ENCODE measurements around the gene COL15A1. TPM values are rescaled to one million over a fixed set of nuclear protein-coding genes. Genes with fewer than 3 reads are reported as not detected.

Gene COL15A1
- total RNA-seq, 4 donors from 2014 or later, result 20.7 to 98.5 (median 55.0) TPM

GRCh38 chr9:98973576-98973975 lies 29.9 kb downstream of the COL15A1 start:
- ATAC-seq (ENCODE audit: low FRiP score) (no peak), DNase-seq (ENCODE audit: low spot score) (no peak)
- TF ChIP-seq CTCF (IDR thresholded peaks at IDR 0.05), result no peak

GRCh38 chr9:98974106-98974505 lies 30.4 kb downstream of the COL15A1 start:
- DNase-seq (ENCODE audit: low spot score) (no peak), ATAC-seq (ENCODE audit: low FRiP score) (no peak)
- no peak for TF ChIP-seq CTCF (IDR thresholded peaks at IDR 0.05)

GRCh38 chr9:98974554-98974953 lies 30.8 kb downstream of the COL15A1 start:
- no peak for TF ChIP-seq CTCF (IDR thresholded peaks at IDR 0.05)
- DNase-seq (ENCODE audit: low spot score) (no peak), ATAC-seq (ENCODE audit: low FRiP score) (no peak)

- TF ChIP-seq CTCF (IDR thresholded peaks at IDR 0.05), result peak in 2 of 3 donors; percentile 41 to 91
- peak; percentile 77 for ATAC-seq (ENCODE audit: low FRiP score)
- peak; percentile 83 for DNase-seq (ENCODE audit: low spot score)
These were observed 31.4 kb downstream of the COL15A1 start for GRCh38 chr9:98974994-98975712.

DNA sequence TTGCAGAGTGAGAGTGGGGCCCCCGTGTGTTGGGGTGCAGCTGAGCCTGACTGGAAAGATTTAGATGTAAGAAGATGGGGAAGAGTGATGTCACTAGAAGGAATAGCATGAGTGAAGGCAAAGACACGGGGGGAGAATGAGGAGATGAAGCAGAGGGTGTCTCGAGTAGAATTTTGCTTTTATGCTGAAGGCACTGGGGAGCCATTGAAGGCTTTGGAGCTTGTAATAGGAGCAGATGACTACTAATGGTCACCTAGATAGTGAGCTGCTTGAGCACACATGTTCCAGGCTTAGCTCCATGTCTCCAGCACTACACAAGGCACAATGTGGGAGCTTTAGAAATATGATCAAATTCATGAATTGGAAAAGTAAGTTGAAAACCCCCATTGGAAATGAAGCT lies 32.1 kb downstream of the COL15A1 start:
- TF ChIP-seq CTCF (IDR thresholded peaks at IDR 0.05), result no peak
- DNase-seq (ENCODE audit: low spot score), result no peak
- no peak for ATAC-seq (ENCODE audit: low FRiP score)

DNA sequence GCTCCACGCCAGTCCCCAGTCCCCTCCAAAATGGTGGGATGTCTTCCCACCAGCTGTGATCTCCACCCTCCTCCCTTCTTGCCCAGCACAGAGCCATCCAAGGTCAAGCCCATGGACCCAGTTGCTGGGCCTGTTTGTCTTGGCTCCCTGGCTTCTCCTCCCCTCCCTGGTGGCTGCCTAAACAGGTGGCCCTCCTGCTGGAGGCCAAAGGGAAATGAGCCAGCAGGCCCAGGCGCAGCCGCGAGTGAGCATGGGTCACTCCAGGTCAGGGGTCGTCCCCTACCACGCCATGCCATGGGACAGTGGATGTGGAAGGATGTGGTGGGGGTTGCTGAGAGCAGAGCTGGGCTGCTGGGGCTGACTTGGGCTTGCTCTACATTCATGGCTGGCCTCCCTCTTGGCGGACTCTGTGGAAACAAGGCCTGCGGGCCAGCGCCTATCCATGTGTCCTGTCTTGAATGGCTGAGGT lies 33.6 kb downstream of the COL15A1 start:
- TF ChIP-seq CTCF (IDR thresholded peaks at IDR 0.05), result no peak
- ATAC-seq (ENCODE audit: low FRiP score) (no peak), DNase-seq (ENCODE audit: low spot score) (no peak)

DNA sequence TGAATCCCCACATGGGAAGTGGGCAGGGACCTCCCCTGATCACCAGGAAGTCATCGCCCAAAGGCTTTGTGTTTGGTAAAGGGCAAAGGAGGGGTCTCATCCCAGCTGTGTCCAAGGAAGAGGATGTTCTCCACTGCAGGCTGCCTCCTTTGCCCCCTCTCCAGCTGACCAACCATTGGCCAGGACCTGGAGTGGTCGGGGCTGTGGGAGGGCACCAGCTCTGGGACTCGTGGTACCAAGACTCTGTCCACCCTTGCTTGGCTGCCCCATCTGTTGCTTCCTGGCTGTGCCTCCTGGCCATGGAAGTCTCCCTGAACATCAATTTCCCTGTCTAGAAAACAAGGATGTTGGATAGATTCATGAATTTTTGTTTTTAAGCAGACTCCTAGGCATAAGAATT lies 34.1 kb downstream of the COL15A1 start:
- ATAC-seq (ENCODE audit: low FRiP score) (no peak), DNase-seq (ENCODE audit: low spot score) (no peak)
- no peak for TF ChIP-seq CTCF (IDR thresholded peaks at IDR 0.05)
